ENCODE measurements around the gene FBXW4. TPM values are rescaled to one million over a fixed set of nuclear protein-coding genes. Genes with fewer than 3 reads are reported as not detected.

The FBXW4 gene
- total and polyA plus RNA-seq, 9 of the 15 experiments (the other 6 are each of a cell fraction or from before 2014, with no cell fraction given): 1.0 to 10.6 (median 5.4) TPM

- H3K9me3 ChIP-seq (replicated peaks; ENCODE audit: control insufficient read depth, insufficient read depth, low read depth, low read length): no peaks in the 10 kb centered on the region; the same call in 1 of the 2 replicates
- peak overlapping the region; percentile 71 for H3K27ac ChIP-seq (ENCODE audit: extremely low read depth, low read depth, low read length)
- FAIRE-seq (no peak), DNase-seq (ENCODE audit: extremely low read depth in 1 of 4, low spot score in 3 of 4) (no peak), ATAC-seq (no peak)
- H3K4me2 ChIP-seq (ENCODE audit: insufficient read depth, low read length): peak overlapping the region; percentile 64; the same call in 1 of the 2 replicates
- ChIA-PET POLR2A (interaction anchor here (0.9 to 1.4 kb wide), 4 partner anchors 11 to 221 kb away, joined by 3 to 5 read pairs (median 4); partner anchors contain the start of genes DPCD and POLL), CTCF (ENCODE audit: low intra/inter-chr PET ratio) (no interaction called here)
- 81% methylated on average over 6 of the region's 7 CpGs for WGBS (ENCODE audit: insufficient coverage, low coverage, missing lambda C conversion rate)
- in situ Hi-C loops (cut with MboI) (no loop called here), intact Hi-C loops (cut with micrococcal nuclease) (loop anchor here (10.0 kb wide), 1 partner anchor 132 kb away; no protein-coding TSS in a partner anchor)
- peaks cover 19% of the 10 kb centered on the region; the same call in 1 of the 3 replicates for H3K36me3 ChIP-seq (ENCODE audit: control insufficient read depth, insufficient read depth, low read length)
- H3K4me1 ChIP-seq (replicated peaks in 1 of 2; ENCODE audit: control insufficient read depth in 2 of 2, insufficient read depth in 2 of 2, low read length in 2 of 2): peaks cover 28 to 48% of the 10 kb centered on the region in 2 experiments
- H3K4me3 ChIP-seq: no peak overlapping the region
- no peak overlapping the region for H2AFZ ChIP-seq (ENCODE audit: low read depth, low read length)
- H3K9me1 ChIP-seq (ENCODE audit: control insufficient read depth, insufficient read depth, low read length): peaks cover 9% of the 10 kb centered on the region
- BruUV-seq (replicated peaks): no TSS peak
- no peaks in the 10 kb centered on the region for H3K27me3 ChIP-seq (ENCODE audit: control insufficient read depth in 2 of 2, insufficient read depth in 2 of 2, low read length in 2 of 2)
- peak overlapping the region; percentile 34 to 85 for H3K9ac ChIP-seq (ENCODE audit: insufficient read depth in 1 of 2, low read depth in 2 of 2, low read length in 2 of 2)
- H3K79me2 ChIP-seq (ENCODE audit: control insufficient read depth, insufficient read depth, low read length): no peaks in the 10 kb centered on the region
- H4K20me1 ChIP-seq (replicated peaks; ENCODE audit: control insufficient read depth, insufficient read depth, low read length): no peaks in the 10 kb centered on the region; the same call in 1 of the 2 replicates
- TF ChIP-seq, protein P1, sequence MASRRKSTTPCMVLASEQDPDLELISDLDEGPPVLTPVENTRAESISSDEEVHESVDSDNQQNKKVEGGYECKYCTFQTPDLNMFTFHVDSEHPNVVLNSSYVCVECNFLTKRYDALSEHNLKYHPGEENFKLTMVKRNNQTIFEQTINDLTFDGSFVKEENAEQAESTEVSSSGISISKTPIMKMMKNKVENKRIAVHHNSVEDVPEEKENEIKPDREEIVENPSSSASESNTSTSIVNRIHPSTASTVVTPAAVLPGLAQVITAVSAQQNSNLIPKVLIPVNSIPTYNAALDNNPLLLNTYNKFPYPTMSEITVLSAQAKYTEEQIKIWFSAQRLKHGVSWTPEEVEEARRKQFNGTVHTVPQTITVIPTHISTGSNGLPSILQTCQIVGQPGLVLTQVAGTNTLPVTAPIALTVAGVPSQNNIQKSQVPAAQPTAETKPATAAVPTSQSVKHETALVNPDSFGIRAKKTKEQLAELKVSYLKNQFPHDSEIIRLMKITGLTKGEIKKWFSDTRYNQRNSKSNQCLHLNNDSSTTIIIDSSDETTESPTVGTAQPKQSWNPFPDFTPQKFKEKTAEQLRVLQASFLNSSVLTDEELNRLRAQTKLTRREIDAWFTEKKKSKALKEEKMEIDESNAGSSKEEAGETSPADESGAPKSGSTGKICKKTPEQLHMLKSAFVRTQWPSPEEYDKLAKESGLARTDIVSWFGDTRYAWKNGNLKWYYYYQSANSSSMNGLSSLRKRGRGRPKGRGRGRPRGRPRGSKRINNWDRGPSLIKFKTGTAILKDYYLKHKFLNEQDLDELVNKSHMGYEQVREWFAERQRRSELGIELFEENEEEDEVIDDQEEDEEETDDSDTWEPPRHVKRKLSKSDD (conservative IDR thresholded peaks at IDR 0.05; ENCODE audit: low read length): no peak
- TF ChIP-seq ZNF280B (CRISPR knock-in tag; IDR thresholded peaks at IDR 0.05): no peak
- TF ChIP-seq ELK3 (CRISPR knock-in tag; IDR thresholded peaks at IDR 0.05): no peak
- TF ChIP-seq, protein P2, sequence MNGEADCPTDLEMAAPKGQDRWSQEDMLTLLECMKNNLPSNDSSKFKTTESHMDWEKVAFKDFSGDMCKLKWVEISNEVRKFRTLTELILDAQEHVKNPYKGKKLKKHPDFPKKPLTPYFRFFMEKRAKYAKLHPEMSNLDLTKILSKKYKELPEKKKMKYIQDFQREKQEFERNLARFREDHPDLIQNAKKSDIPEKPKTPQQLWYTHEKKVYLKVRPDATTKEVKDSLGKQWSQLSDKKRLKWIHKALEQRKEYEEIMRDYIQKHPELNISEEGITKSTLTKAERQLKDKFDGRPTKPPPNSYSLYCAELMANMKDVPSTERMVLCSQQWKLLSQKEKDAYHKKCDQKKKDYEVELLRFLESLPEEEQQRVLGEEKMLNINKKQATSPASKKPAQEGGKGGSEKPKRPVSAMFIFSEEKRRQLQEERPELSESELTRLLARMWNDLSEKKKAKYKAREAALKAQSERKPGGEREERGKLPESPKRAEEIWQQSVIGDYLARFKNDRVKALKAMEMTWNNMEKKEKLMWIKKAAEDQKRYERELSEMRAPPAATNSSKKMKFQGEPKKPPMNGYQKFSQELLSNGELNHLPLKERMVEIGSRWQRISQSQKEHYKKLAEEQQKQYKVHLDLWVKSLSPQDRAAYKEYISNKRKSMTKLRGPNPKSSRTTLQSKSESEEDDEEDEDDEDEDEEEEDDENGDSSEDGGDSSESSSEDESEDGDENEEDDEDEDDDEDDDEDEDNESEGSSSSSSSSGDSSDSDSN (IDR thresholded peaks at IDR 0.05; ENCODE audit: borderline replicate concordance in 1 of 2, low read depth in 2 of 2, low read length in 2 of 2): no peak
- TF ChIP-seq YBX1 (IDR thresholded peaks at IDR 0.05): no peak
These were observed 117.7 kb downstream of the FBXW4 start for GRCh38 chr10:101577121-101577871.

Measured in K562 (cell line).